RWPE1 (cell line): ENCODE data around the gene CEACAM16.
A peak's percentile ranks its signal among the peaks of the same experiment; 100 is the strongest.
"Not testable (repeated sequence)": the region's sequence is repeated elsewhere in the genome, so short reads cannot be mapped to it uniquely, and the experiment has no call there.

ENCODE experiments used
- CTCF ChIA-PET: fragments of 350-600 bp; sonication (Branson Sonifier 250); formaldehyde crosslinking; extraction: SDS; loops from one replicate; lab custom pipeline; 2021; lab: Yijun Ruan, JAX
- POLR2A ChIA-PET: fragments of 400-600 bp; formaldehyde crosslinking; extraction: SDS; loops from one replicate; lab custom pipeline; 2020; ENCODE audit warnings: antibody characterized with exemption; ENCODE audit not compliant: low non-redundant PET; lab: Yijun Ruan, JAX
- DNase-seq: peaks from one replicate; pipeline ENCODE4 v3.0.0; 2012; ENCODE audit warnings: low spot score
- H3K27ac ChIP-seq: fragments of 450-650 bp; 2 replicates; pipeline ENCODE4 v1.5.1; 2017
- TF ChIP-seq, protein P1 (sequence below): fragments of 450-650 bp; conservative IDR thresholded peaks from 2 replicates; pipeline ENCODE4 v1.5.1; 2017; ENCODE audit warnings: low read depth, mild to moderate bottlenecking

The CEACAM16 gene

DNA sequence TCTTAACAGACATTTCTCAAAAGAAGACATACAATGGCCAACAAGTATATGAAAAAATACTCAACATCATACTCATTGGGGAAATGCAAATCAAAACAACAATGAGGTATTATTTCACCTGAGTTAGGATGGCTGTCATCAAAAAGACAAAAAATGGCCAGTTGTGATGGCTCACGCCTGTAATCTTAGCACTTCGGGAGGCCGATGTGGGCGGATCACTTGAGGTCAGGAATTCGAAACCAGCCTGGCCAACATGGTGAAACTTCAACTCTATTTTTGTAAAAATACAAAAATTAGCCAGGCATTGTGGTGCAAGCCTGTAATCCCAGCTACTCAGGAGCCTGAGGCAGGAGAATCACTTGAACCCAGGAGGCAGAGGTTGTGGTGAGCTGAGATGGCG is 22.0 kb downstream of the CEACAM16 start:
- TF ChIP-seq, protein P1, sequence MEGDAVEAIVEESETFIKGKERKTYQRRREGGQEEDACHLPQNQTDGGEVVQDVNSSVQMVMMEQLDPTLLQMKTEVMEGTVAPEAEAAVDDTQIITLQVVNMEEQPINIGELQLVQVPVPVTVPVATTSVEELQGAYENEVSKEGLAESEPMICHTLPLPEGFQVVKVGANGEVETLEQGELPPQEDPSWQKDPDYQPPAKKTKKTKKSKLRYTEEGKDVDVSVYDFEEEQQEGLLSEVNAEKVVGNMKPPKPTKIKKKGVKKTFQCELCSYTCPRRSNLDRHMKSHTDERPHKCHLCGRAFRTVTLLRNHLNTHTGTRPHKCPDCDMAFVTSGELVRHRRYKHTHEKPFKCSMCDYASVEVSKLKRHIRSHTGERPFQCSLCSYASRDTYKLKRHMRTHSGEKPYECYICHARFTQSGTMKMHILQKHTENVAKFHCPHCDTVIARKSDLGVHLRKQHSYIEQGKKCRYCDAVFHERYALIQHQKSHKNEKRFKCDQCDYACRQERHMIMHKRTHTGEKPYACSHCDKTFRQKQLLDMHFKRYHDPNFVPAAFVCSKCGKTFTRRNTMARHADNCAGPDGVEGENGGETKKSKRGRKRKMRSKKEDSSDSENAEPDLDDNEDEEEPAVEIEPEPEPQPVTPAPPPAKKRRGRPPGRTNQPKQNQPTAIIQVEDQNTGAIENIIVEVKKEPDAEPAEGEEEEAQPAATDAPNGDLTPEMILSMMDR, result no peak
- POLR2A ChIA-PET, result no interaction called here
- no peak for DNase-seq
- CTCF ChIA-PET, result interaction anchor here (3.3 to 5.4 kb wide), 2 partner anchors 32 to 48 kb away, joined by 18 to 106 read pairs; no protein-coding TSS in a partner anchor
- H3K27ac ChIP-seq, result no peak overlapping the region; the same call in 1 of the 2 replicates

DNA sequence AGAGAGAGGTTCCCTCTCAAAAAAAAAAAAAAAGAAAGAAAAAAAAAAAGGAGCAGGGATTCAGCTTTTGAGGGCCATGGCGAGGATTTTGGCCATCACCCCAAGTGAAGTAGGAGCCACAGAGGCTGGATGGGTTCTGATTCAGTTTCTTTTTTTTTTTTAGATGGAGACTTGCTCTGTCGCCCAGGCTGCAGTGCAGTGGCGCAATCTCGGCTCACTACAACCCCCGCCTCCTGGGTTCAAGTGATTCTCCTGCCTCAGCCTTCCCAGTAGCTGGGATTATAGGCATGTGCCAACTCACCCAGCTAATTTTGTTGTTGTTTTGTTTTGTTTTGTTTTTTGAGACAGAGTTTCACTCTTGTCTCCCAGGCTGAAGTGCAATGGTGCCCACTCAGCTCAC is 22.4 kb downstream of the CEACAM16 start:
- peak overlapping the region; percentile 60; the same call in 1 of the 2 replicates for H3K27ac ChIP-seq
- not testable (repeated sequence) for DNase-seq
- CTCF ChIA-PET, result interaction anchor here (3.3 to 5.4 kb wide), 2 partner anchors 32 to 48 kb away, joined by 18 to 106 read pairs; no protein-coding TSS in a partner anchor

DNA sequence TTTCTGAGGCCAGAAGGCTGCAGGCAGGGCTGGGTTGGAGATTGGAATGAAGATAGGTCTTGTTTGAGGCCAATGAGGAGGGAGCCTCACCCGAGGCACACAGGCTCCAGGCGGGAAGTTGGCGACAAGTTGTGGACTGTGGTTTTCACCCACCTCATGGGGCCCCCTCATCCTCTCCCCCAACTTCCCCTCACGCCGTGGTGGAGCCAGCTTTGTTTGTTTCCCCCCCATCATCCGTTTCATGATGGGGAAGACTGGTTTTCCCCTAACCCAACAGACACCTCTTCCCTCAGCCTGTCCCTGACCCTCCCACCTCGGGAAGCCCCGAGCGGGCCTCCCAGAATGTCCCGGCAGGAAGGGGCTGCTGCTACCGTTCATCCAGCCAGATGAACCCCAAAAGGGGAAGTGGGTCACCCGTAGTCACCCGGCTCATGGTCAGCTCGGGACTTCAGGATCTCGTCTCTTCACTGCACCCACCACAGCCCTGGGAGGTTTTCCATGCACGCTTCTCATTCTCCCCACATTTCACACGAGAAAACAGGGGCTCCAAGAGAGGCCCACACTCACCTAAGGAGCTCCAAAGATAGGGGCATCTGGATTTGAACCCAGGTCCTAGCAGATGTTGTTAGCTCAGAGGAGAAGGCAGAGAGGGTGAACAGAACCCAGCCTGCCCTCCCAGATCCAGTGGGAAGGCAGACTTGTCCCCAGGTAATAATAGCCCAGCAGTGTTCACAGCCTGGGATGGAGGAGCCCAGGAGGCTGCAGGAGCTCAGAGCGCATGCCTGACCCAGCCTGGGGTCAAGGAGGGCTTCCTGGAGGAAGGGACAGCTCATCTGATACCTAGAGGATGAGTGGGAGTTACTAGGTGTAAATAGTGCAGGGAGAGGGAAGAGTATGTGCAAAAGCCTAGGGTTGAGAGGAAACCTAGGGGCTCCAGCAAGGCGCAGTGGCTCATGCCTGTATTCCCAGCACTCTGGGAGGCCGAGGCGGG is 23.5 kb downstream of the CEACAM16 start:
- TF ChIP-seq, protein P1, result no peak
- ChIA-PET CTCF (interaction anchor here (0.6 to 5.4 kb wide), 8 partner anchors 17 to 542 kb away, joined by 3 to 106 read pairs (median 5); no protein-coding TSS in a partner anchor), POLR2A (no interaction called here)
- DNase-seq, result no peak
- H3K27ac ChIP-seq, result peak overlapping the region; percentile 60

More for the DNA sequence above, 22.4 kb downstream of the CEACAM16 start:
- POLR2A ChIA-PET, result not testable (repeated sequence)

DNA sequence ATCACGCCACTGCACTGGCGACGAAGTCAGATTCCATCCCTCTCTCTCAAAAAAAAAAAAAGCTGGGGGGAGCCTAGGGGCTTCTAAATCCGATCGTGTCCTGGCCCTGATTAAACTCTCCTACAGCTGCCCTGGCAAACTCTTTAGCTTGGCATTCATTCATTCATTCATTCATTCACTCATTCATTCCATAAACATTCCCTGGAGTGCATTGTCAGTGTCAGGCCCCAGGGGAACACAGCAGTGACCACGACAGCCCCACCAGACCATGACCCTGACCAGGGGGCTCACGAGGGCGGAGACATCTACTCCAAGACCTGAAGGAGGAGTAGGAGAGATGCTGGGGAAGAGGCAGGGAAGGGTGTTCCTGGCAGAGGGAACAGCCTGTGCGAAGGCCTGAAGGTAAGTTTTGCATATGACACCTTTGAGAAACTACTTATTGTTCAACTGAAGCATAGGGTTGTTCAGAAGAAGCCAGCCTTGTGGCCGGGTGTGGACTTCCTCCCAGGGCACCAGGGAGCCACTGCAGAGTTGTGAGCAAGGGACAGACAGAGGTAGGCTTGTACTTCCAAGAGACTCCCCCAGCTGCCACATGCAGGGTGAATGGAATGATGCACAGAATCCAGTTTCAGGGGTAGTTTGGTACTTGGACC is 24.5 kb downstream of the CEACAM16 start:
- POLR2A ChIA-PET, result no interaction called here
- DNase-seq, result no peak
- TF ChIP-seq, protein P1, result no peak
- CTCF ChIA-PET, result interaction anchor here (0.5 to 5.4 kb wide), 35 partner anchors 9 to 257 kb away, joined by 3 to 106 read pairs (median 5); partner anchors contain the start of genes BCL3, CBLC and NECTIN2
- peak overlapping the region; percentile 60 for H3K27ac ChIP-seq

DNA sequence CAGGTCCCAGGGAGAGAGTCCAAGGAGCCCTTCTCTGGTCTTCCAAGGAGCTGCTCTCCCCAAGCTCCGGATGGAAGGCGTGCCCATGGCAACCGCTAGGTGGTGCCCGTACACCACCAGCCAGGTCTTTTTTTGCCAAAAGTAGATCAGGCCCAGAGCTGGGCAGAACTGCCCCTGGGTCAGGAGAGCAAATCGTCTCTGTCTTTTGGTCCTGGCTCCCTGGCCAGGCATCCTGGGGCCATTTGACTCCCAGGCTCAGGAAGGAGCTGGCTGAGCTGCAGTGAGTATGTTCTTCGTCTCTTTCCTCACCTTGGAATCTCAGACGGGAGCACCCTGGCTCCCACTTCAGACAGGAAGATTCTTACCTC is 25.0 kb downstream of the CEACAM16 start:
- ChIA-PET CTCF (interaction anchor here (0.5 to 5.4 kb wide), 39 partner anchors 8 to 1091 kb away, joined by 3 to 106 read pairs (median 5); partner anchors contain the start of genes BCL3, CBLC and NECTIN2), POLR2A (interaction anchor here (0.5 kb wide), 1 partner anchor 25 kb away, joined by 3 read pairs; no protein-coding TSS in a partner anchor)
- H3K27ac ChIP-seq, result peak overlapping the region; percentile 60
- TF ChIP-seq, protein P1, result peak; percentile 96
- peak; percentile 76 for DNase-seq

DNA sequence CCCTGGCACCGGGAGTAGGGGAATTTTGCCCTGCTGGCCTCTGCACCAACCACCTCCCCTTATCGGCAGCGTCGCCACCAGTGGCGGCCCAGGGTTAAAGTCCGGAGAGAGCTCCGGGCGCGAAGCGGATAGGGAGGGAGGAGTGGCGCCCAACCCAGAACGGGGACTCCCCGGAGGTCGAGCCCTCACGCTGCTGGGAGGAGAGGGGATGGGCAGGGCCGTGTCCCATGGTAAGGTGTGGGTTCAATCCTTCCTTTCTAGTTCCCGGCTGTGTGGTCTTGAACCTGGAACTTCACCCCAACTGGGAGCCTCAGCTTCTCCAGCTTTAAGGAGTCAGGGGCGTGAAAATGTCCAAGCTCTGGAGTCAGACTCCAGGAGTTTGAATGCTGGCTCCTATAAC is 26.3 kb downstream of the CEACAM16 start:
- DNase-seq, result no peak
- ChIA-PET CTCF (interaction anchor here (0.6 to 5.4 kb wide), 5 partner anchors 10 to 73 kb away, joined by 3 to 106 read pairs (median 7); no protein-coding TSS in a partner anchor), POLR2A (no interaction called here)
- TF ChIP-seq, protein P1, result no peak
- peak overlapping the region; percentile 60 for H3K27ac ChIP-seq
